ENCODE results near the gene NR2E1.

NR2E1 gene

DNA sequence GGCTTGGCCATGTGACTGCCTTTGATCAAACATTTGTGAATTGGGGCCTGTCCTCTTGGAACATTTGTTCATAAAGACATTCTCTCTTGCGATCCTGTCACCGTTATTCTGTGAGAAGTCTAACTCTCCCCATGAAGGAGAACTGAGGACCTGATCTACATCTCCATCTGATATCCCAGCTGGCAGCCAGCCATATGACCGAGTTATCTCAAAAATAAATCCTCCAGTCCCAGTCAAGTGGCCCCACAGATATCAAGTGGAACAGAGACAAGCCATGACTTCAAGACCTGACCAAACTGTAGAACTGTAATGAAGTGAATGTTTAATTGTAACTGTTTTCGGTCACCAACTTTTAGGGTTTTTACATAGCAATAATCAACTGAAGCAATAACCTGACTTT, 69.3 kb downstream of the NR2E1 start:
- Histone ChIP-seq H3K4me1 (peaks cover 35% of the 10 kb centered on the region), H3K27me3 (ENCODE audit: low read depth) (no peaks in the 10 kb centered on the region), H3K4me3 (no peak overlapping the region), H3K36me3 (replicated peaks) (no peaks in the 10 kb centered on the region), H3K9me3 (no peaks in the 10 kb centered on the region)
- in situ Hi-C loops (cut with MboI; ENCODE audit: low sequenced_read_pairs), result no loop called here
- DNase-seq (ENCODE audit: low spot score in 2 of 2), result no peak

DNA sequence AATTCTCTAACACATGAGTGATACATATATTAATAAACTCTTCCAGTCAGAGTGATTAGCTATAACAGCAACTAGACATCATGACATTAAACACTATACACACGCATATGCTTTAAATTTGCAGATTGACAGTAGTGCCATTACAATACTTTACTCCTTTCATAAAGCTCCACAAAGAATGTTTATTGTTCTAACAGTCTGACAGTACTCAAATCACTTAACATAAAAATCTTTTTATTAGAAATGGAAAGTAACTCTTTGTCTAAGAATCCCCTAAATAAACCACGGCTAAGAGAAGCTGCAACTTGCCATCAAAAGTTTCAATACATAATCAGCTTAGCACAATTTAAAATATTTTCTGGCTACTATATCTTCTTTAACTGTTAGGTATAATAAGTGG, 71.0 kb downstream of the NR2E1 start:
- Histone ChIP-seq H3K9me3 (no peaks in the 10 kb centered on the region), H3K36me3 (replicated peaks) (no peaks in the 10 kb centered on the region), H3K4me3 (no peak overlapping the region), H3K27me3 (ENCODE audit: low read depth) (no peaks in the 10 kb centered on the region), H3K4me1 (peaks cover 32% of the 10 kb centered on the region)
- peak in 1 of 2 experiments; percentile 91 for DNase-seq (ENCODE audit: low spot score in 2 of 2)
- in situ Hi-C loops (cut with MboI; ENCODE audit: low sequenced_read_pairs), result no loop called here

DNA sequence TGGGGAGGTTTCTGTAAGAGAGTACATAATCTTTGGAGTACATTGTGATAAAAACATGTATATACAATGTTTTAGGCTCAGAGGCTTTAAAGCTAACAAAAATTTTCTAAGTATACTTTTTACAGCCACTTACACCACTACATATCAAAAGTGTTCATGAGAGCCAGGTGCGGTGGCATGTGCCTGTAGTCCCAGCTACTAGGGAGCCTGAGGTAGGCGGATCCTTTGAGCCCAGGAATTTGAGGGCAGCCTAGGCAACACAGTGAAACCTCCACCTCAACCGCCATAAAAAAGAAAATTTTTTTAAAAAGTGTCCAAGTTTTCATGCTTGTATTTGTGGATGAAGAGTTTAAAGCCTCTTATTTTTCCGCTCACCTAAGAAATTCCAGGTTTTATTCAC, 72.5 kb downstream of the NR2E1 start:
- DNase-seq (ENCODE audit: low spot score in 2 of 2), result no peak
- in situ Hi-C loops (cut with MboI; ENCODE audit: low sequenced_read_pairs), result no loop called here
- no peaks in the 10 kb centered on the region; the same call in 1 of the 2 replicates for H3K36me3 ChIP-seq (replicated peaks)

More for the DNA sequence above, 72.5 kb downstream of the NR2E1 start:
- H3K9me3 ChIP-seq, result peaks cover 10% of the 10 kb centered on the region
- H3K4me1 ChIP-seq, result peaks cover 17% of the 10 kb centered on the region
- H3K27me3 ChIP-seq (ENCODE audit: low read depth), result no peaks in the 10 kb centered on the region
- H3K4me3 ChIP-seq, result no peak overlapping the region
